ENCODE results near the gene RERG. TPM values are rescaled to one million over a fixed set of nuclear protein-coding genes. Genes with fewer than 3 reads are reported as not detected.

Gene RERG
- total RNA-seq, 6 donors from 2014 or later: 9.7 to 21.9 (median 11.9) TPM

DNA sequence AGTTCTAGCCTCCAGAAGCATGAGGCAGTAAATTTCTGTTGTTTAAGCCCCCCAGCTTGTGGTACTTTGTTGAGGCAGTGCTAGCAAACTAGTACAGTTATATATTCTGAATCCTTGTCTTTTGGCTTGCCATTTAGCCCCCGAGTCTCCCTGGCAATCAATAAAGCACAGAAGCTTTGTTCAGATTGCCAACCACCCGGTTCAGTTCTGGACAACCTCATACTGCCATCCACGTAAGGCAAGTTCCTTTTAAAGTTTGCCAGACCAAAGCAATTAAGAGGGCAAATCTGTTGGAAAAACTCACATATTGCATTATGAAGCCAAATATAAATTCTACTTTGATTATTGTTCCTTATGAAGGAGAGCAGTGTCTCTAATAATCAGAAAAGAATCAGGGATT, 67.1 kb downstream of the RERG start:
- Histone ChIP-seq H3K9me3 (no peaks in the 10 kb centered on the region), H3K36me3 (no peaks in the 10 kb centered on the region), H3K27ac (peak overlapping the region in 2 of 4 donors; percentile 10 to 41), H3K27me3 (no peaks in the 10 kb centered on the region), H3K4me3 (no peak overlapping the region), H3K4me1 (peaks cover 0 to 11% (median 2%) of the 10 kb centered on the region in 4 donors)
- ATAC-seq (ENCODE audit: low FRiP score in 2 of 2): no peak
- DNase-seq: no peak
- WGBS, 2 donors: 71 to 78% methylated on average over 3 of the region's 3 CpGs
- TF ChIP-seq, protein P1, sequence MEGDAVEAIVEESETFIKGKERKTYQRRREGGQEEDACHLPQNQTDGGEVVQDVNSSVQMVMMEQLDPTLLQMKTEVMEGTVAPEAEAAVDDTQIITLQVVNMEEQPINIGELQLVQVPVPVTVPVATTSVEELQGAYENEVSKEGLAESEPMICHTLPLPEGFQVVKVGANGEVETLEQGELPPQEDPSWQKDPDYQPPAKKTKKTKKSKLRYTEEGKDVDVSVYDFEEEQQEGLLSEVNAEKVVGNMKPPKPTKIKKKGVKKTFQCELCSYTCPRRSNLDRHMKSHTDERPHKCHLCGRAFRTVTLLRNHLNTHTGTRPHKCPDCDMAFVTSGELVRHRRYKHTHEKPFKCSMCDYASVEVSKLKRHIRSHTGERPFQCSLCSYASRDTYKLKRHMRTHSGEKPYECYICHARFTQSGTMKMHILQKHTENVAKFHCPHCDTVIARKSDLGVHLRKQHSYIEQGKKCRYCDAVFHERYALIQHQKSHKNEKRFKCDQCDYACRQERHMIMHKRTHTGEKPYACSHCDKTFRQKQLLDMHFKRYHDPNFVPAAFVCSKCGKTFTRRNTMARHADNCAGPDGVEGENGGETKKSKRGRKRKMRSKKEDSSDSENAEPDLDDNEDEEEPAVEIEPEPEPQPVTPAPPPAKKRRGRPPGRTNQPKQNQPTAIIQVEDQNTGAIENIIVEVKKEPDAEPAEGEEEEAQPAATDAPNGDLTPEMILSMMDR (IDR thresholded peaks at IDR 0.05): no peak
- TF ChIP-seq EP300 (IDR thresholded peaks at IDR 0.05) (no peak), POLR2A (IDR thresholded peaks at IDR 0.05) (no peak), POLR2AphosphoS5 (IDR thresholded peaks at IDR 0.05) (no peak)

DNA sequence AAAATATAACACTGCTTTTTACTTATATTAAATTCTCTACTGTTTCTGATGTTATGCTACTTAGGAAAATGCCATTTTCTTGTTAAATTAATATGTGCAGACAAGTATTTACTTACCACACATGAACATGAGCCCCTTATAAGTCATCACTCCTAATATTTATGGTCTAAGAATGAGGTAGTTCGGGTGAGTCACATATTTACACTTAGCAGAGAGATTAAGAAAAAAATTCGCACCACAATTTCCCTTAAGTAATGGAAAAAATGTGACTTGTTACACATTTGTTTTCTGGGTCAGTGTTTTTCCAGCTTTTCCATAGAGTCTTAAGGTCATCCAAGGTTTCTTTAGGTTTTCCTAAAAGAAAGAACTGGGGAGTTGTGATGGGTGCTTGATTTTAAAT, 68.3 kb downstream of the RERG start:
- no peaks in the 10 kb centered on the region for H3K36me3 ChIP-seq
- WGBS, 2 donors: 45% methylated on average over 2 of the region's 2 CpGs
- no peak for TF ChIP-seq POLR2AphosphoS5 (IDR thresholded peaks at IDR 0.05)
- no peak for DNase-seq
- no peak overlapping the region for H3K4me3 ChIP-seq
- H3K27ac ChIP-seq: peak overlapping the region in 1 of 4 donors; percentile 31
- ATAC-seq (ENCODE audit: low FRiP score in 2 of 2): peak in 1 of 2 donors; percentile 81
- H3K27me3 ChIP-seq: no peaks in the 10 kb centered on the region
- H3K4me1 ChIP-seq: peaks cover 0 to 11% (median 2%) of the 10 kb centered on the region in 4 donors
- no peaks in the 10 kb centered on the region for H3K9me3 ChIP-seq

DNA sequence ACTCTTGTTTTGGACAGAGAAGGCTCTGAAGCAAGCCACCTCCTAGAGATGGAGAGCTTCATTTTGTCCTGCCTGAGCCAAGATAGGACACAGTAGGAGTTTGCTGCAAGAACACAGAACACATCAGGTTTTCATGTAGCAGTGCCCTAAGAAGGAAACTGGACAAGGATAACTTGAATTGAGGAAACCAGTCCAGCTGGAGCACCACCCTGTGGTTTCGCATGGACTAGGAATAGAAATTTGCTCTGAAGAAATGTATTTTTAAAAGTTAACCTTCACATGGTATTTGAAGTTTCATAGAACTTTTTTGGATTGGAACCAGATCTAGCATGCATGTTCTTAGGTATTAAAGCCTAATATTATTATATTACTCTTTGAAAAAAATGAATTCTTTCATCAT, 68.8 kb downstream of the RERG start:
- ATAC-seq (ENCODE audit: low FRiP score in 2 of 2) (peak in 1 of 2 donors; percentile 35), DNase-seq (no peak)
- Histone ChIP-seq H3K9me3 (no peaks in the 10 kb centered on the region), H3K36me3 (no peaks in the 10 kb centered on the region), H3K4me3 (no peak overlapping the region), H3K27me3 (no peaks in the 10 kb centered on the region), H3K27ac (no peak overlapping the region), H3K4me1 (peaks cover 0 to 8% (median 2%) of the 10 kb centered on the region in 4 donors)
- WGBS, 2 donors: 37 to 81% methylated on average over 1 of the region's 1 CpG
- TF ChIP-seq, protein P1 (IDR thresholded peaks at IDR 0.05): peak in 1 of 6 experiments; percentile 16
- TF ChIP-seq POLR2A (IDR thresholded peaks at IDR 0.05): no peak

DNA sequence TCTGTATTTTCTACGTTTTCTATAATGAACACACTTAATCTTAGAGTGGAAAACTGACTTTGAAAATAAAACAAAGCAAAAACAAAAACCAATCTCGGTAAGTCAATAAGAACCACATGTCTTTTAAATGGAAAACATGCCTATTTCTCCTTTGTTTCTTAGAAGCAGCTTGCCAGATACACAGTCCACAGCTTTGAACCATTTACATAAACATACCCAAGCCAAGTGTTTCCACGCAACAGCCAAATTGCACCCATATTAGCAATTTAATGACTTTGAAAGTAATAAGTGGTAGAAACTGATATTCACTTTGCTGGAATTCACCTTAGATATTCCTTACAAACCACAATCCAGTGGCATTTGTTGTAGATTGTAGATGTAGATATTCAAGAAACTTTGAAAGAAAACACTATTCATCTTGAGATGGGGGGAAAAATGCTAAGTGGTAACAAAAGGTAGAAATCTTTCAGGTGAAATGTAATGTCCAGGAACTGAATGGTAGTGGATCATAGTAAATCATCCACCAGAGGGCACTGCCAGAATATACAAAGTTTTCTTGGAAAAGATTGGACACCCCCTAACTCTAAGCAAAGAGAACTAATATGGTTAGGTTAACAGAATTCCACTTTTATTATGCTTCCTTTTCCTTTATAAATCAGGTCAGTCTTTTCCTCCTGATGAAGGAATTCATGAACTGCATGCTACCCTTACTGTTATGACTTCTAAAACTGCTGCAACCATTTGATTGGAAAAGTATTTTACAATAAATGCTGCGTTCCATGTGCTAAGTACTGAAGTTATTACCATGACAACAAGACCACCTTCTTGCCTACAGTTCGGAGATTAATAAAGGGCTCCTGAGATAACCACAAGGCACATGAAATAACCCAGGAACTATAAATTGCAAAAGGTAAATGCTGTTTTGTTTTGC, 69.8 kb downstream of the RERG start:
- Histone ChIP-seq H3K4me1 (peaks cover 0 to 6% (median 2%) of the 10 kb centered on the region in 4 donors), H3K27me3 (no peaks in the 10 kb centered on the region), H3K4me3 (no peak overlapping the region), H3K27ac (peak overlapping the region in 1 of 4 donors; percentile 31), H3K9me3 (no peaks in the 10 kb centered on the region), H3K36me3 (no peaks in the 10 kb centered on the region)
- WGBS, 2 donors: 66 to 68% methylated on average over 5 of the region's 5 CpGs
- DNase-seq (no peak), ATAC-seq (ENCODE audit: low FRiP score in 2 of 2) (peak in 1 of 2 donors; percentile 83)
- TF ChIP-seq EP300 (IDR thresholded peaks at IDR 0.05) (no peak), POLR2A (IDR thresholded peaks at IDR 0.05) (no peak), POLR2AphosphoS5 (IDR thresholded peaks at IDR 0.05) (no peak)
- TF ChIP-seq, protein P1 (IDR thresholded peaks at IDR 0.05): peak in 5 of 6 experiments; percentile 8 to 50 (median 41)

DNA sequence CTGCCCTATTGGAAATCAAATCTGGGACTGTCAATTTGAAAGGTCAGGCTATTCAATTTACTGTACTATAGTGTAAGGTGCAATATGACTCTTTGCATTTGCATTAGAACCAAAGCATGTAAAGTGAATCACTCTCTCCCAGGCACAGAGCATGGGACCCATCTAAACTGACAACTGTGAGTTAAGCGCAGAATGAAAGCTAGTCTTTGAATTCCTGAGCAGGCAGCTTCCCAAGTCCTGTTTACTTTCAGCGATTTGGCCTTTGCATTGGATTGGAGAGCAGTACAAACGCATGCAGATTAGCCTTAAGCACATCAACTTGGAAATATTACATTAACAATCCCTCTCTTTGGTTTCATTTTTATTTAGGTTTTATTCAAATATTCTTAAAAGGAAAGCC, 74.6 kb downstream of the RERG start:
- DNase-seq (no peak), ATAC-seq (ENCODE audit: low FRiP score in 2 of 2) (no peak)
- no peaks in the 10 kb centered on the region for H3K9me3 ChIP-seq
- no peaks in the 10 kb centered on the region for H3K36me3 ChIP-seq
- H3K4me1 ChIP-seq: no peaks in the 10 kb centered on the region
- no peaks in the 10 kb centered on the region for H3K27me3 ChIP-seq
- WGBS, 2 donors: 41 to 48% methylated on average over 3 of the region's 3 CpGs
- TF ChIP-seq EP300 (IDR thresholded peaks at IDR 0.05) (no peak), POLR2A (IDR thresholded peaks at IDR 0.05) (no peak), POLR2AphosphoS5 (IDR thresholded peaks at IDR 0.05) (no peak)
- TF ChIP-seq, protein P1 (IDR thresholded peaks at IDR 0.05): no peak
- no peak overlapping the region for H3K27ac ChIP-seq
- no peak overlapping the region for H3K4me3 ChIP-seq

All from upper lobe of left lung (tissue), 6 donors.